ENCODE measurements around the gene CPNE8. TPM values are rescaled to one million over a fixed set of nuclear protein-coding genes. Genes with fewer than 3 reads are reported as not detected.

Gene CPNE8
- total and polyA plus RNA-seq, 10 of the 15 experiments (the other 5 are each of a cell fraction or from before 2014, with no cell fraction given): 11.3 to 38.4 (median 18.9) TPM

DNA sequence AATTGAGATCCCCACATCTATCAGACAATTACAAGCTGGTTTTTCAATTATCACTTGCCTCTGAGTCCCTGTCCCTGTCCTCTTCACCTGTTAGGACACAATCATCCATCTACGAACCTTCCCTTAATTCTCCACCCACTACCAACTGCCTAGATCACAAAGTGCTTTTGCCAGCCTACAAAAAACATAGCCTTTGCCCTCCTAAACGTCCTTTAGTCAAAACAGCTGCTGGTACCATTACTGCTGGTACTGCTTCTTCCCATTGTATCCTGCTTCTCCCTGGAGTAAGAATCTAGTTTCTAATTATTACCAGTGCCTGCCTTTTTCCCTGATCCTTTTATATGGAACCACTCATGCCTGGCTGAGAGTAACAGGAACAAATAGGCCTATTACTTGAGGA lies 82.1 kb downstream of the CPNE8 start:
- H3K4me2 ChIP-seq (ENCODE audit: control insufficient read depth, insufficient read depth): no peak overlapping the region
- ATAC-seq (no peak; the same call in 2 of the 3 replicates), DNase-seq (ENCODE audit: low read depth, low spot score) (no peak), FAIRE-seq (no peak)
- POLR2A ChIA-PET: no interaction called here
- RAD21 ChIA-PET (ENCODE audit: unreplicated experiment): interaction anchor here (1.5 to 2.1 kb wide), 3 partner anchors 78 to 83 kb away, joined by 3 to 5 read pairs (median 5); partner anchors contain the start of gene CPNE8
- H3K9ac ChIP-seq (ENCODE audit: control insufficient read depth, insufficient read depth, low read length): no peak overlapping the region
- no peaks in the 10 kb centered on the region for H3K79me2 ChIP-seq (ENCODE audit: control insufficient read depth, insufficient read depth, low read length)
- intact Hi-C loops (cut with micrococcal nuclease; ENCODE audit: unreplicated experiment): no loop called here
- TF ChIP-seq RFX5 (IDR thresholded peaks at IDR 0.05; ENCODE audit: low read depth, low read length): no peak
- TF ChIP-seq, protein P1, sequence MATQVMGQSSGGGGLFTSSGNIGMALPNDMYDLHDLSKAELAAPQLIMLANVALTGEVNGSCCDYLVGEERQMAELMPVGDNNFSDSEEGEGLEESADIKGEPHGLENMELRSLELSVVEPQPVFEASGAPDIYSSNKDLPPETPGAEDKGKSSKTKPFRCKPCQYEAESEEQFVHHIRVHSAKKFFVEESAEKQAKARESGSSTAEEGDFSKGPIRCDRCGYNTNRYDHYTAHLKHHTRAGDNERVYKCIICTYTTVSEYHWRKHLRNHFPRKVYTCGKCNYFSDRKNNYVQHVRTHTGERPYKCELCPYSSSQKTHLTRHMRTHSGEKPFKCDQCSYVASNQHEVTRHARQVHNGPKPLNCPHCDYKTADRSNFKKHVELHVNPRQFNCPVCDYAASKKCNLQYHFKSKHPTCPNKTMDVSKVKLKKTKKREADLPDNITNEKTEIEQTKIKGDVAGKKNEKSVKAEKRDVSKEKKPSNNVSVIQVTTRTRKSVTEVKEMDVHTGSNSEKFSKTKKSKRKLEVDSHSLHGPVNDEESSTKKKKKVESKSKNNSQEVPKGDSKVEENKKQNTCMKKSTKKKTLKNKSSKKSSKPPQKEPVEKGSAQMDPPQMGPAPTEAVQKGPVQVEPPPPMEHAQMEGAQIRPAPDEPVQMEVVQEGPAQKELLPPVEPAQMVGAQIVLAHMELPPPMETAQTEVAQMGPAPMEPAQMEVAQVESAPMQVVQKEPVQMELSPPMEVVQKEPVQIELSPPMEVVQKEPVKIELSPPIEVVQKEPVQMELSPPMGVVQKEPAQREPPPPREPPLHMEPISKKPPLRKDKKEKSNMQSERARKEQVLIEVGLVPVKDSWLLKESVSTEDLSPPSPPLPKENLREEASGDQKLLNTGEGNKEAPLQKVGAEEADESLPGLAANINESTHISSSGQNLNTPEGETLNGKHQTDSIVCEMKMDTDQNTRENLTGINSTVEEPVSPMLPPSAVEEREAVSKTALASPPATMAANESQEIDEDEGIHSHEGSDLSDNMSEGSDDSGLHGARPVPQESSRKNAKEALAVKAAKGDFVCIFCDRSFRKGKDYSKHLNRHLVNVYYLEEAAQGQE (IDR thresholded peaks at IDR 0.05; ENCODE audit: low read depth, low read length): no peak
- TF ChIP-seq, protein P2, sequence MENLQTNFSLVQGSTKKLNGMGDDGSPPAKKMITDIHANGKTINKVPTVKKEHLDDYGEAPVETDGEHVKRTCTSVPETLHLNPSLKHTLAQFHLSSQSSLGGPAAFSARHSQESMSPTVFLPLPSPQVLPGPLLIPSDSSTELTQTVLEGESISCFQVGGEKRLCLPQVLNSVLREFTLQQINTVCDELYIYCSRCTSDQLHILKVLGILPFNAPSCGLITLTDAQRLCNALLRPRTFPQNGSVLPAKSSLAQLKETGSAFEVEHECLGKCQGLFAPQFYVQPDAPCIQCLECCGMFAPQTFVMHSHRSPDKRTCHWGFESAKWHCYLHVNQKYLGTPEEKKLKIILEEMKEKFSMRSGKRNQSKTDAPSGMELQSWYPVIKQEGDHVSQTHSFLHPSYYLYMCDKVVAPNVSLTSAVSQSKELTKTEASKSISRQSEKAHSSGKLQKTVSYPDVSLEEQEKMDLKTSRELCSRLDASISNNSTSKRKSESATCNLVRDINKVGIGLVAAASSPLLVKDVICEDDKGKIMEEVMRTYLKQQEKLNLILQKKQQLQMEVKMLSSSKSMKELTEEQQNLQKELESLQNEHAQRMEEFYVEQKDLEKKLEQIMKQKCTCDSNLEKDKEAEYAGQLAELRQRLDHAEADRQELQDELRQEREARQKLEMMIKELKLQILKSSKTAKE (IDR thresholded peaks at IDR 0.05; ENCODE audit: low read depth, poor library complexity, severe bottlenecking): no peak
- TF ChIP-seq MTA2 (IDR thresholded peaks at IDR 0.05; ENCODE audit: low read depth): no peak
- TF ChIP-seq SMAD1 (IDR thresholded peaks at IDR 0.05; ENCODE audit: low read depth, partially characterized antibody): no peak
- no peak for TF ChIP-seq RAD21 (IDR thresholded peaks at IDR 0.05; ENCODE audit: insufficient read depth, low read depth, low read length)
- TF ChIP-seq SMC3 (IDR thresholded peaks at IDR 0.05; ENCODE audit: borderline replicate concordance, low read length): no peak
- no peak for TF ChIP-seq SUPT20H (IDR thresholded peaks at IDR 0.05; ENCODE audit: borderline replicate concordance, control insufficient read depth, low read depth, low read length)
- TF ChIP-seq KLF5 (IDR thresholded peaks at IDR 0.05; ENCODE audit: partially characterized antibody): no peak
- no peak for TF ChIP-seq HDAC6 (IDR thresholded peaks at IDR 0.05; ENCODE audit: unreplicated experiment)
- H3K9me3 ChIP-seq (replicated peaks; ENCODE audit: control insufficient read depth, insufficient read depth, low read length): peaks cover 2% of the 10 kb centered on the region; the same call in 1 of the 3 replicates
- H2AFZ ChIP-seq (ENCODE audit: control insufficient read depth, low read depth, low read length): no peak overlapping the region
- H3K4me1 ChIP-seq (ENCODE audit: control insufficient read depth, insufficient read depth, low read length): no peaks in the 10 kb centered on the region
- H3K4me3 ChIP-seq: no peak overlapping the region
- peaks cover 0 to 7% of the 10 kb centered on the region in 2 experiments; a peak in 1 of 4 replicates for H3K36me3 ChIP-seq (ENCODE audit: control insufficient read depth in 2 of 2, insufficient read depth in 2 of 2, low read length in 1 of 2)
- SMC1A ChIA-PET (ENCODE audit: uncharacterized antibody, unreplicated experiment): interaction anchor here (0.8 to 3.1 kb wide), 8 partner anchors 9 to 83 kb away, joined by 3 to 12 read pairs (median 3); no protein-coding TSS in a partner anchor
- no TSS peak for BruUV-seq (replicated peaks)
- no peaks in the 10 kb centered on the region for H4K20me1 ChIP-seq (ENCODE audit: control insufficient read depth, insufficient read depth)
- WGBS (ENCODE audit: insufficient coverage, insufficient replicate concordance, low lambda C conversion rate, missing lambda C conversion rate): 17% methylated on average over 2 of the region's 2 CpGs
- in situ Hi-C loops (cut with MboI): no loop called here
- H3K27ac ChIP-seq (ENCODE audit: control insufficient read depth, insufficient read depth): peak overlapping the region; percentile 21; the same call in 1 of the 2 replicates
- CTCF ChIA-PET: interaction anchor here (1.2 kb wide), 1 partner anchor 82 kb away, joined by 4 read pairs; the partner anchor contains the start of gene CPNE8
- no peaks in the 10 kb centered on the region for H3K27me3 ChIP-seq (replicated peaks in 1 of 2; ENCODE audit: control insufficient read depth in 2 of 2, insufficient read depth in 2 of 2, low read length in 1 of 2)
